ENCODE measurements around the gene AMN.
"Not testable (repeated sequence)": the region's sequence is repeated elsewhere in the genome, so short reads cannot be mapped to it uniquely, and the experiment has no call there.

AMN gene

DNA sequence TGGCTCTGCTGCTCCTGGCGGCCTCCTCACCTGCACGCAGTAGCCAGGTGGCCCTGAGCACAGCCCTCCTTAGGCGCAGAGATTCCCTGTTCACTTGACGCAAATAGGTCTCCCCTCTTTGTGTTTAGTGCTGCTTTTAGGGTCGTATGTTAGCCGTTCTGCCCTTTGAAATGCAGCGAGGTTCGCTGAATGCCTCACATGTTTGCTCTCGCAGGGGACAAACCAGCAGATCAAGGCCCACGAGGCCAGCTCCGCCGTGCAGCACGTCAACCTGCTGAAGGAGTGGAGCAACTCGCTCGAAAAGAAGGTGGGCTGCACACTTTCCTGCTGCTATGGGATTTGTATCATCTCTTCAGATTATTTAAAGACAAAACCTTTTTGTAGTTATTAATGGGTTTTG lies 31.4 kb upstream of the AMN start:
- no peak overlapping the region for H3K9ac ChIP-seq
- H3K4me2 ChIP-seq: no peak overlapping the region
- H3K27ac ChIP-seq: no peak overlapping the region
- H3K4me3 ChIP-seq (IDR thresholded peaks at IDR 0.05; ENCODE audit: insufficient read depth, low read depth, low read length): no peak overlapping the region
- H3K4me1 ChIP-seq (ENCODE audit: low read depth, poor library complexity, severe bottlenecking): no peaks in the 10 kb centered on the region
- no peak overlapping the region for H2AFZ ChIP-seq (ENCODE audit: low read depth)
- H3K79me2 ChIP-seq (ENCODE audit: insufficient read depth, low read depth): peaks cover 13% of the 10 kb centered on the region; the same call in 1 of the 2 replicates
- H4K20me1 ChIP-seq (ENCODE audit: insufficient read depth): no peaks in the 10 kb centered on the region
- H3K27me3 ChIP-seq (ENCODE audit: insufficient read depth, low read depth): no peaks in the 10 kb centered on the region
- no peak for TF ChIP-seq CTCF (conservative IDR thresholded peaks at IDR 0.05; ENCODE audit: low read depth, low read length)
- H3K36me3 ChIP-seq (ENCODE audit: insufficient read depth): no peaks in the 10 kb centered on the region

DNA sequence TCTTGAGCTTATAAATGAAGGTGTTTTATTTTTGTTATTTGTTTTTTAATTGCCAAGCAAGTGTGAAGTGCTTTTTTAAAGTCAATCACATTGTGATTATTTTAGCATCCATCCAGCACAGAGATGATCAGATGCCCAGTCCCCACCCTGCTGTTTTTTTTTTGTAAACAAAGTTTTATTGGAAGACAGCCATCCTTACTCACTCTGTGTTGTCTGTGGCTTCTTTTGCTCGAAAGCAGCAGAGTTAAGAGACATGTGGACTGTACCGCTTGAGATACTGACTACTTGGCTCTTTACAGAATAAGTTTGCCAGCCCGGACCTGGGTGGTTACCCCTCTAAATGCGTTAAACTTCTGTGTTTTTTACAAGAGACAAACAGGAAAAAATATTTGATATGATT lies 30.9 kb upstream of the AMN start:
- no peak overlapping the region for H3K4me3 ChIP-seq (IDR thresholded peaks at IDR 0.05; ENCODE audit: insufficient read depth, low read depth, low read length)
- no peaks in the 10 kb centered on the region for H4K20me1 ChIP-seq (ENCODE audit: insufficient read depth)
- H2AFZ ChIP-seq (ENCODE audit: low read depth): no peak overlapping the region
- H3K27ac ChIP-seq: no peak overlapping the region
- no peak for TF ChIP-seq CTCF (conservative IDR thresholded peaks at IDR 0.05; ENCODE audit: low read depth, low read length)
- H3K27me3 ChIP-seq (ENCODE audit: insufficient read depth, low read depth): no peaks in the 10 kb centered on the region
- H3K4me2 ChIP-seq: no peak overlapping the region
- no peaks in the 10 kb centered on the region for H3K36me3 ChIP-seq (ENCODE audit: insufficient read depth)
- no peak overlapping the region for H3K9ac ChIP-seq
- H3K79me2 ChIP-seq (ENCODE audit: insufficient read depth, low read depth): peaks cover 13% of the 10 kb centered on the region; the same call in 1 of the 2 replicates
- H3K4me1 ChIP-seq (ENCODE audit: low read depth, poor library complexity, severe bottlenecking): no peaks in the 10 kb centered on the region

DNA sequence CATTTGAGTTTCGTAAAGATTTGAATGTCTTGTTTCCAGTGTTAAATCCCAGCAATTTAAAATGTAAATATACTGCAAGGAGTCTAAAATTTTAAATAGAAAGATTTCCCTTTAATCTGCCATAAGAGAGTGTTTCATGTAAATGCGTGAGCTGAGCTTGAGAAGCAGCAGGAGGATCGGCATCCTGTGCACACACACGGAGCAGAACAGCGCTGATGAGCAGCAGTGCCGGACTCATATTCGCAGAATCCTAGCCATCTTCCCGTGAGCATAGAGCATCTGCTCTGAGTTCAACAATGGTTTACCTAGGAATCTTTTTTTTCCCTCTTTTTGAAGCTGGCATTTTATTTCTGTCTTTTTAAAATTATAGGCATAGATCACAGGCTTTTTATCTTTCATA lies 29.8 kb upstream of the AMN start:
- Histone ChIP-seq H3K4me1 (ENCODE audit: low read depth, poor library complexity, severe bottlenecking) (no peaks in the 10 kb centered on the region), H3K4me2 (no peak overlapping the region), H3K36me3 (ENCODE audit: insufficient read depth) (no peaks in the 10 kb centered on the region), H2AFZ (ENCODE audit: low read depth) (no peak overlapping the region), H3K27ac (no peak overlapping the region), H4K20me1 (ENCODE audit: insufficient read depth) (no peaks in the 10 kb centered on the region), H3K27me3 (ENCODE audit: insufficient read depth, low read depth) (no peaks in the 10 kb centered on the region), H3K4me3 (IDR thresholded peaks at IDR 0.05; ENCODE audit: insufficient read depth, low read depth, low read length) (no peak overlapping the region), H3K9ac (no peak overlapping the region), H3K79me2 (ENCODE audit: insufficient read depth, low read depth) (peaks cover 13% of the 10 kb centered on the region; the same call in 1 of the 2 replicates)
- TF ChIP-seq CTCF (conservative IDR thresholded peaks at IDR 0.05; ENCODE audit: low read depth, low read length): no peak

GRCh38 chr14:102893452-102893851 lies 29.0 kb upstream of the AMN start:
- TF ChIP-seq CTCF (conservative IDR thresholded peaks at IDR 0.05; ENCODE audit: low read depth, low read length): no peak
- peaks cover 7% of the 10 kb centered on the region; the same call in 1 of the 2 replicates for H3K79me2 ChIP-seq (ENCODE audit: insufficient read depth, low read depth)
- H3K36me3 ChIP-seq (ENCODE audit: insufficient read depth): no peaks in the 10 kb centered on the region
- H3K9ac ChIP-seq: no peak overlapping the region
- no peak overlapping the region for H2AFZ ChIP-seq (ENCODE audit: low read depth)
- H3K4me3 ChIP-seq (IDR thresholded peaks at IDR 0.05; ENCODE audit: insufficient read depth, low read depth, low read length): no peak overlapping the region
- no peaks in the 10 kb centered on the region for H4K20me1 ChIP-seq (ENCODE audit: insufficient read depth)
- H3K4me2 ChIP-seq: no peak overlapping the region
- H3K27ac ChIP-seq: no peak overlapping the region
- H3K4me1 ChIP-seq (ENCODE audit: low read depth, poor library complexity, severe bottlenecking): no peaks in the 10 kb centered on the region
- no peaks in the 10 kb centered on the region for H3K27me3 ChIP-seq (ENCODE audit: insufficient read depth, low read depth)

GRCh38 chr14:102896735-102897134 lies 25.7 kb upstream of the AMN start:
- H2AFZ ChIP-seq (ENCODE audit: low read depth); H3K4me1 ChIP-seq (ENCODE audit: low read depth, poor library complexity, severe bottlenecking); H3K79me2 ChIP-seq (ENCODE audit: insufficient read depth, low read depth); H3K4me3 ChIP-seq (IDR thresholded peaks at IDR 0.05; ENCODE audit: insufficient read depth, low read depth, low read length); H3K36me3 ChIP-seq (ENCODE audit: insufficient read depth); H4K20me1 ChIP-seq (ENCODE audit: insufficient read depth); H3K27me3 ChIP-seq (ENCODE audit: insufficient read depth, low read depth); H3K9ac ChIP-seq; H3K4me2 ChIP-seq; H3K27ac ChIP-seq: not testable (repeated sequence)

Measured in KMS-11 (cell line).